Subcutaneous adipose tissue (tissue), 4 donors: ENCODE data around the gene TLR7. TPM values are rescaled to one million over a fixed set of nuclear protein-coding genes. Genes with fewer than 3 reads are reported as not detected.

Experiments
- total RNA-seq, 4 donors: library from RNA; depleted of rRNA; stranded (reverse); fragments of >200 nt; gene quantifications; one replicate each; pipeline ENCODE4 v1.1.0, GENCODE V29; 2016
- TF ChIP-seq, protein P1 (sequence below): fragments of 450-650 bp; IDR thresholded peaks from one replicate; pipeline ENCODE4 v1.5.1; 2016; ENCODE audit warnings: low read depth, mild to moderate bottlenecking, control low read depth, antibody characterized with exemption, moderate library complexity

The TLR7 gene
- total RNA-seq, 4 donors from 2014 or later, result 0.19 to 5.3 (median 1.8) TPM

DNA sequence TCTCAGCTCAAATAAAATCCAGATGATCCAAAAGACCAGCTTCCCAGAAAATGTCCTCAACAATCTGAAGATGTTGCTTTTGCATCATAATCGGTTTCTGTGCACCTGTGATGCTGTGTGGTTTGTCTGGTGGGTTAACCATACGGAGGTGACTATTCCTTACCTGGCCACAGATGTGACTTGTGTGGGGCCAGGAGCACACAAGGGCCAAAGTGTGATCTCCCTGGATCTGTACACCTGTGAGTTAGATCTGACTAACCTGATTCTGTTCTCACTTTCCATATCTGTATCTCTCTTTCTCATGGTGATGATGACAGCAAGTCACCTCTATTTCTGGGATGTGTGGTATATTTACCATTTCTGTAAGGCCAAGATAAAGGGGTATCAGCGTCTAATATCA lies 20.9 kb downstream of the TLR7 start:
- TF ChIP-seq, protein P1, sequence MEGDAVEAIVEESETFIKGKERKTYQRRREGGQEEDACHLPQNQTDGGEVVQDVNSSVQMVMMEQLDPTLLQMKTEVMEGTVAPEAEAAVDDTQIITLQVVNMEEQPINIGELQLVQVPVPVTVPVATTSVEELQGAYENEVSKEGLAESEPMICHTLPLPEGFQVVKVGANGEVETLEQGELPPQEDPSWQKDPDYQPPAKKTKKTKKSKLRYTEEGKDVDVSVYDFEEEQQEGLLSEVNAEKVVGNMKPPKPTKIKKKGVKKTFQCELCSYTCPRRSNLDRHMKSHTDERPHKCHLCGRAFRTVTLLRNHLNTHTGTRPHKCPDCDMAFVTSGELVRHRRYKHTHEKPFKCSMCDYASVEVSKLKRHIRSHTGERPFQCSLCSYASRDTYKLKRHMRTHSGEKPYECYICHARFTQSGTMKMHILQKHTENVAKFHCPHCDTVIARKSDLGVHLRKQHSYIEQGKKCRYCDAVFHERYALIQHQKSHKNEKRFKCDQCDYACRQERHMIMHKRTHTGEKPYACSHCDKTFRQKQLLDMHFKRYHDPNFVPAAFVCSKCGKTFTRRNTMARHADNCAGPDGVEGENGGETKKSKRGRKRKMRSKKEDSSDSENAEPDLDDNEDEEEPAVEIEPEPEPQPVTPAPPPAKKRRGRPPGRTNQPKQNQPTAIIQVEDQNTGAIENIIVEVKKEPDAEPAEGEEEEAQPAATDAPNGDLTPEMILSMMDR, result no peak

DNA sequence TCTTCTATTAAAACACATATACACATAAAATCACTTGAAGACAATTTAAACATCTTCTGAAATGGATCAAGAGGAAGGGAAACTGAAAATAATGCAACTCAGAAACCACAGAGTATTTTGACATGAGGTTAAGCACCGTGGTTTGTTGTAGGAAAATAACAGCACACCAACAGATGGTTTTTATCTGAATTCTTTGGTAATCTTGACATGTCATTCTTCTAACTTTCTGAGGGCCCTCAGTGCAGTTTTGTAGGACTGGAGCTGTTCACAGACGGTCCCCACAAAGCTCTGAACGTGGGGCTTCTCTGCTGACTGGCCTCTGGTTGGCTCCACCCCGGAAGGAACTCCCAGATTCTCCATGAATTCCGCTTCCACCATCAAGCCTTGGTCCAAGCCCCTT lies 23.6 kb downstream of the TLR7 start:
- TF ChIP-seq, protein P1, result no peak

DNA sequence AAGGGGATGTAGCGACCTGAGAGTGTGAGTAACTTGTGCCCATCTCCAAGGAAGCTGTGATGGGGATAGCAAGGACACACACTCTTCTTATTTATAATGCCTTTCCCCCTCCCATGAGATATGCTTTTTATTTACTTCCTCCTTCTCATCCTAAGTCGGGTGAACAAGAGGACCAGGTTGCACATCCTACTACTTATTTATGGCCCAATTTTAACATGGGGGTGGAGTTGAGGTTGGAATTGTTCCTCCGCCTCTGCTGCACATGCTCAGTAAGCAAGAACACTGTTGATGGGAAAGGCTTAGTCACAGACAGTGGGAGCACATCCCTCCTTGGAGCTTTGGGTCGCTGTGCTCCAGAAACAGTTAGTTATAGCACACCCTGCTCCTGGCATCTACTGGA lies 24.3 kb downstream of the TLR7 start:
- TF ChIP-seq, protein P1, result no peak

DNA sequence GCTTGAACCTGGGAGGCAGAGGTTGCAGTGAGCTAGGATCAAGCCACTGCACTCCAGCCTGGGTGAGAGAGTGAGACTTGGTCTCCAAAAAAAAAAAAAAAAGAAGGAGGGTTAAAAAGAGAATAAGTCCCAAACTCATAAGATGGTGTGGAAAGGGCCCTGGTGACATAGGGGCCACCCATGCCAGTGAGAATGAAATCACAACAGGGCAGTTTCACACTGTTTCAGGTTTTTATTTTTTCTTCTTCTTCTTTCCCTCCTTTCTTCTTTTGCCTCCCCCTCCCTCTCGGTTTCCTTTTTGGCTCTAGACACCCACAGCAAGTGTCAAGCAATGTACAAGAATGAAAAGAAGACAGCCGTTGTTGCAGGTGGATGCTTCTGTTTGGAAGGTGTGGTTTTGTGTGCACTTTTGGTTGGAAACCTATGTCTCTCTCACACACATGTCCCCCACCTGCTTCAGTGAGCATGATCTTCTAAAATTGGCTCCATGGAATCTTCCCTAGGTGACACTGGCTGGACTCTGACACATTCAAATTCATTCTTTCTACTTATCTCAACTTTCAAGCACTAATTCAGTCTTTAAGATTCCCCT lies 25.1 kb downstream of the TLR7 start:
- TF ChIP-seq, protein P1, result no peak

DNA sequence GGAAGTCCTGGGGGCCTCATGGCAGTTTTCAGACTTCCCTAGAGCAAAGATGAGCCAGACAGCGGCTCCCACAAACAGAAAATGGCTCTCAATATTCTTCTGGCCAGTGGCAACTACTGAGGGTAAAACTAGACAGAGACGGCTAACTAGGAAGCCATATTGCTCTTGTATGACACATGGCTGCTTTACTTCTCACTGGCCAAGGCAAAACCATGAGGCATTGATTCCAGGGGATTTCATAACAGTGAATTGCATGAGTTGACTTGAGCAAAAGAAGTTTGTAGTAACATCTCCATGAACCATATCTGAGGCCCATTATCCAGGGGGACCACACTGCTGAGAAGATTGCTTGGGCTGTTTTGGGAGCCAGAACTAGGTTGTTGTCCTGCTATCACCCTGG lies 25.8 kb downstream of the TLR7 start:
- TF ChIP-seq, protein P1, result no peak

DNA sequence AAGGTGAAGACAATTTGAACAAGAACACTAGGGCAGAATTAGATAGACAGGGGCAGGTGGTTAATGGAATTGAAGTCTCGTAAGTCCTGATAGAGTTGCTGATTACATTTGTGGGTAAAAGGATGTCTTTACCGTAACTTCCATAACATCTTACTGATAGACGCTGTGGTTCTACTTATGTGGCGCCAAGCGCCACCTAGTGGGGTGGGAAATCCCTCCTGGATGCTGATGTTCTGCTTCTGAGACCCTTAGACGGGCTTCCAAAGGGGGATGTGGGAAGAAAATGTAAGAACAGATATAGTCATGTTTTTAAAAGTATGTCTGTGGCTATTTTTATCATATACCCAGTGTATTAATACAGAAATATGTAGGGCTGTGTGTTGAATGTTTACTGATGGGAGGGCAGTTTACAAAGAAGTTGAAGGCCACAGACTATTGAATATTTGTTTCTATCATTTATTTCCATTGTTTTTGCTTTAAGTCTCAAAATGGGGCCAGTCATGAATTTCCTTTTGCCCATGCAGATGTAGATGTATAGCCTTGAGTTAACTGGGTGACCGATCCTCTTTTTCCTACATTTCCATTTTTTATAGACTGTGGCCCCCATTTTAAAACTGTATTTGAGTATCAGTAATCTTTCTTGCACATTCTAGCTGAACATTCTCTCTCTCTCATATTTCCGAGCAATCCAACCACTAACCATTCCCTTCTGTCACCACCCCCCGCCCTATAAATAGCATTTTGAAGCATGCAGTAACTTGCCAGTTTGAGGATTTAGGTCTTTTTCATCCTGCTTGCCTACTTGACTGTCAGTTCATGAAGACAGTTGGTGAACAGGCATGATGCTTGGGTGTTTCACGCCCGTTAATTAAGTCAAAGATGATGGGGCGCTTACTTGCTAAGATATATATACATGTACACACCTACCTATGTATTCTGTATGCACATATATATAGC lies 27.5 kb downstream of the TLR7 start:
- TF ChIP-seq, protein P1, result no peak

DNA sequence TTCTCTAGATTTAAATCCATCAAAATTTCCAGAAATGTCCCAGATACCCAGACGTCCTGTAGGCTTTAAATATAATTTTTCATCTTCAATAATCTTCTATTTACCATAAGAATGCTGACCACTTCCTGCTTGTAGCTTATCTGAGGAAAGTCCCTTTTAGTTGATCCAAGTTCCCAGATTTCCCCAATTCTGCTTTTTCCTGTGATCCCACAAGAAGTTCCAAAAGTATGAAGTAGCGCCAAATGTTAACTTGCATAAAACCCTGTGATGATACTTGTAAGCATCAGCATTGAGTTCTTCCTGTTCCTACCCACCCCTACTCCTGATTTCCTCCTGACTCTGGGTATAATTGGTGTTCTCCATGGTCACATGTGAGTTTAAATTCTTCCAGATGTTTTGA lies 29.0 kb downstream of the TLR7 start:
- TF ChIP-seq, protein P1, result no peak
